Subcutaneous adipose tissue (tissue), 4 donors: ENCODE data around the gene ARID1B. TPM values are rescaled to one million over a fixed set of nuclear protein-coding genes. Genes with fewer than 3 reads are reported as not detected.

Source experiments
- CTCF ChIP-seq: fragments of 450-650 bp; IDR thresholded peaks from one replicate; pipeline ENCODE4 v1.5.1; 2016; ENCODE audit warnings: low read depth, mild to moderate bottlenecking, control low read depth, antibody characterized with exemption, moderate library complexity
- total RNA-seq, 4 donors: library from RNA; depleted of rRNA; stranded (reverse); fragments of >200 nt; gene quantifications; one replicate each; pipeline ENCODE4 v1.1.0, GENCODE V29; 2016

The ARID1B gene
- total RNA-seq, 4 donors from 2014 or later: 93.8 to 137 (median 104) TPM

GRCh38 chr6:156943816-156944215 is 166.6 kb downstream of the ARID1B start:
- TF ChIP-seq CTCF: no peak

GRCh38 chr6:156944412-156944811 is 167.2 kb downstream of the ARID1B start:
- TF ChIP-seq CTCF: no peak

GRCh38 chr6:156946370-156946936 is 169.3 kb downstream of the ARID1B start:
- no peak for TF ChIP-seq CTCF

- no peak for TF ChIP-seq CTCF
Observed at GRCh38 chr6:156948277-156948676, 171.1 kb downstream of the ARID1B start.

GRCh38 chr6:156948807-156949206 is 171.6 kb downstream of the ARID1B start:
- TF ChIP-seq CTCF: no peak

- no peak for TF ChIP-seq CTCF
Observed at GRCh38 chr6:156949376-156949775, 172.2 kb downstream of the ARID1B start.

GRCh38 chr6:156950084-156950483 is 172.9 kb downstream of the ARID1B start:
- no peak for TF ChIP-seq CTCF
